Spleen (tissue), 7 donors: ENCODE measurements around the gene DGKB.

Source experiments
- CTCF ChIP-seq, 11 experiments: fragments of 200-600 bp in 7 of 11; fragments of 450-650 bp in 4 of 11; sonication (generic) in 4 of 11; IDR thresholded peaks in 8 of 11; conservative IDR thresholded peaks in 3 of 11; 1 replicate in 7 of 11; 2 replicates in 4 of 11; pipeline versions ENCODE4 v1.4.0 to v1.8.0; 2016 to 2021; ENCODE audit warnings: antibody characterized with exemption in 11 of 11, inconsistent platforms in 4 of 11, mild to moderate bottlenecking in 1 of 11
- POLR2A ChIP-seq, 3 donors: fragments of 450-650 bp; IDR thresholded peaks; one replicate each; pipeline ENCODE4 v1.5.1; 2017; ENCODE audit warnings: antibody characterized with exemption in 3 of 3, mild to moderate bottlenecking in 1 of 3
- POLR2AphosphoS5 ChIP-seq, 3 donors: sonication (generic); formaldehyde crosslinking; IDR thresholded peaks; one replicate each; pipeline ENCODE4 v1.5.1; 2017; ENCODE audit warnings: antibody characterized with exemption in 3 of 3
- donor health status: DM: no; HTN: no; CAD: no; lungs with moderate emphysema.
- donor health status: DM: no; HTN: no; CAD: no.
- donor health status: DM: no; HTN: no; CAD: no.

- TF ChIP-seq POLR2A (IDR thresholded peaks at IDR 0.05) (no peak), CTCF (IDR thresholded peaks at IDR 0.05 in 8 of 11, conservative IDR thresholded peaks at IDR 0.05 in 3 of 11) (no peak), POLR2AphosphoS5 (IDR thresholded peaks at IDR 0.05) (no peak)
These were observed 627.2 kb downstream of the DGKB start for GRCh38 chr7:14275356-14275755.
